Measurements from ENCODE around the gene LRRC18. TPM values are rescaled to one million over a fixed set of nuclear protein-coding genes. Genes with fewer than 3 reads are reported as not detected.

Gene LRRC18
- total and polyA plus RNA-seq, 10 of the 15 experiments (the other 5 are each of a cell fraction or from before 2014, with no cell fraction given) = 0.16 to 0.47 (median 0.24) TPM; not detected in 6

GRCh38 chr10:48938281-48938680 lies 1.4 kb downstream of the LRRC18 start:
- no peak overlapping the region for H3K27ac ChIP-seq (ENCODE audit: control insufficient read depth, insufficient read depth)
- H3K9ac ChIP-seq (ENCODE audit: control insufficient read depth, insufficient read depth, low read length) = no peak overlapping the region
- CTCF ChIA-PET = interaction anchor here (0.6 to 2.6 kb wide), 2 partner anchors 281 to 540 kb away, joined by 4 to 11 read pairs; no protein-coding TSS in a partner anchor
- POLR2A ChIA-PET = no interaction called here
- H3K27me3 ChIP-seq (replicated peaks in 1 of 2; ENCODE audit: control insufficient read depth in 2 of 2, insufficient read depth in 2 of 2, low read length in 1 of 2) = no peaks in the 10 kb centered on the region
- no peaks in the 10 kb centered on the region for H4K20me1 ChIP-seq (ENCODE audit: control insufficient read depth, insufficient read depth)
- no TSS peak for BruUV-seq (replicated peaks)
- RAD21 ChIA-PET (ENCODE audit: unreplicated experiment) = interaction anchor here (1.3 kb wide), 1 partner anchor 281 kb away, joined by 3 read pairs; no protein-coding TSS in a partner anchor
- intact Hi-C loops (cut with micrococcal nuclease; ENCODE audit: unreplicated experiment) = no loop called here
- FAIRE-seq = no peak
- SMC1A ChIA-PET (ENCODE audit: uncharacterized antibody, unreplicated experiment) = interaction anchor here (0.7 to 1.1 kb wide), 2 partner anchors 108 to 278 kb away, joined by 3 read pairs; no protein-coding TSS in a partner anchor
- no peak overlapping the region for H2AFZ ChIP-seq (ENCODE audit: control insufficient read depth, low read depth, low read length)
- in situ Hi-C loops (cut with MboI) = no loop called here
- H3K4me1 ChIP-seq (ENCODE audit: control insufficient read depth, insufficient read depth, low read length) = no peaks in the 10 kb centered on the region
- no peak for ATAC-seq
- WGBS (ENCODE audit: insufficient coverage, insufficient replicate concordance, low lambda C conversion rate, missing lambda C conversion rate) = 83% methylated on average over 2 of the region's 2 CpGs
- no peaks in the 10 kb centered on the region for H3K9me3 ChIP-seq (replicated peaks; ENCODE audit: control insufficient read depth, insufficient read depth, low read length)
- no peak for DNase-seq (ENCODE audit: low read depth, low spot score)
- peaks cover 4 to 7% of the 10 kb centered on the region in 2 experiments; a peak in 3 of 4 replicates for H3K36me3 ChIP-seq (ENCODE audit: control insufficient read depth in 2 of 2, insufficient read depth in 2 of 2, low read length in 1 of 2)
- H3K4me2 ChIP-seq (ENCODE audit: control insufficient read depth, insufficient read depth) = no peak overlapping the region
- H3K4me3 ChIP-seq = no peak overlapping the region
- H3K79me2 ChIP-seq (ENCODE audit: control insufficient read depth, insufficient read depth, low read length) = no peaks in the 10 kb centered on the region
- no peak for TF ChIP-seq NFXL1 (IDR thresholded peaks at IDR 0.05; ENCODE audit: borderline replicate concordance)
- no peak for TF ChIP-seq NR2C2 (IDR thresholded peaks at IDR 0.05; ENCODE audit: borderline replicate concordance, control insufficient read depth, insufficient read length, low read depth)
- no peak for TF ChIP-seq FOS (IDR thresholded peaks at IDR 0.05; ENCODE audit: borderline replicate concordance, extremely low read depth, insufficient read length)
- TF ChIP-seq ZNF592 (IDR thresholded peaks at IDR 0.05) = no peak
- TF ChIP-seq POLR2A (IDR thresholded peaks at IDR 0.05; ENCODE audit: low read depth, low read length) = no peak
- TF ChIP-seq IRF3 (IDR thresholded peaks at IDR 0.05) = no peak
- no peak for TF ChIP-seq ZNF217 (IDR thresholded peaks at IDR 0.05)
- TF ChIP-seq ETV6 (conservative IDR thresholded peaks at IDR 0.05 in 1 of 2, IDR thresholded peaks at IDR 0.05 in 1 of 2; ENCODE audit: borderline replicate concordance in 1 of 2, low read depth in 1 of 2) = no peak
- TF ChIP-seq E4F1 (IDR thresholded peaks at IDR 0.05; ENCODE audit: borderline replicate concordance, partially characterized antibody) = no peak
- TF ChIP-seq SUZ12 (IDR thresholded peaks at IDR 0.05; ENCODE audit: unreplicated experiment) = no peak
- no peak for TF ChIP-seq MEF2B (IDR thresholded peaks at IDR 0.05; ENCODE audit: partially characterized antibody, poor library complexity, severe bottlenecking)
- no peak for TF ChIP-seq E2F8 (IDR thresholded peaks at IDR 0.05; ENCODE audit: low read depth, partially characterized antibody)
- TF ChIP-seq NFIC (IDR thresholded peaks at IDR 0.05; ENCODE audit: low read depth, low read length) = no peak
